HCT116 (cell line): ENCODE results near the gene FHOD3.

Source experiments
- CEBPB ChIP-seq: IDR thresholded peaks from 2 replicates; pipeline ENCODE4 v1.6.1; 2012; ENCODE audit warnings: low read depth
- EGR1 ChIP-seq: IDR thresholded peaks from 2 replicates; pipeline ENCODE4 v1.6.1; 2012; ENCODE audit warnings: low read depth
- EZH2 ChIP-seq: fragments of 200-600 bp; sonication (generic); IDR thresholded peaks from 2 replicates; pipeline ENCODE4 v1.6.1; 2017; ENCODE audit warnings: antibody characterized with exemption, mixed run types
- MAX ChIP-seq: IDR thresholded peaks from 2 replicates; pipeline ENCODE4 v1.6.1; 2012
- POLR2A ChIP-seq: IDR thresholded peaks from 2 replicates; pipeline ENCODE4 v1.7.0; 2011; ENCODE audit warnings: borderline replicate concordance; ENCODE audit not compliant: insufficient read depth, insufficient read length; ENCODE audit errors: extremely low read depth
- POLR2AphosphoS5 ChIP-seq: IDR thresholded peaks from 2 replicates; pipeline ENCODE4 v1.6.1; 2011; ENCODE audit warnings: mild to moderate bottlenecking, low read depth, low read length, moderate library complexity
- RAD21 ChIP-seq: IDR thresholded peaks from 2 replicates; pipeline ENCODE4 v1.6.1; 2012; ENCODE audit warnings: low read depth, mild to moderate bottlenecking
- TCF7L2 ChIP-seq: IDR thresholded peaks from 2 replicates; pipeline ENCODE4 v1.7.0; 2011; ENCODE audit warnings: borderline replicate concordance, inconsistent platforms; ENCODE audit not compliant: insufficient read depth, insufficient read length; ENCODE audit errors: extremely low read depth
- ZNF274 ChIP-seq: fragments of 200-500 bp; sonication (Bioruptor generic); IDR thresholded peaks from 2 replicates; pipeline ENCODE4 v1.6.1; 2014; ENCODE audit warnings: mild to moderate bottlenecking, low read depth, low read length, inconsistent platforms
- TF ChIP-seq, protein P1 (sequence below), 3 experiments: fragments of 200-600 bp in 1 of 3; sonication (generic) in 1 of 3; IDR thresholded peaks in 2 of 3; conservative IDR thresholded peaks in 1 of 3; 2 replicates each; pipeline ENCODE4 v1.5.1; 2012 to 2017; ENCODE audit warnings: low read depth in 2 of 3, low read length in 2 of 3, antibody characterized with exemption in 1 of 3, borderline replicate concordance in 1 of 3, control low read depth in 1 of 3, mild to moderate bottlenecking in 1 of 3, mixed read lengths in 1 of 3, mixed run types in 1 of 3, moderate library complexity in 1 of 3; ENCODE audit not compliant: insufficient read depth in 1 of 3
- TF ChIP-seq, protein P2 (sequence below): IDR thresholded peaks from 2 replicates; pipeline ENCODE4 v1.6.1; 2011; ENCODE audit warnings: mild to moderate bottlenecking, low read length, moderate library complexity; ENCODE audit not compliant: insufficient replicate concordance; ENCODE audit errors: extremely low read depth
- TF ChIP-seq, protein P3 (sequence below): IDR thresholded peaks from 2 replicates; pipeline ENCODE4 v1.6.1; 2012; ENCODE audit warnings: low read depth

DNA sequence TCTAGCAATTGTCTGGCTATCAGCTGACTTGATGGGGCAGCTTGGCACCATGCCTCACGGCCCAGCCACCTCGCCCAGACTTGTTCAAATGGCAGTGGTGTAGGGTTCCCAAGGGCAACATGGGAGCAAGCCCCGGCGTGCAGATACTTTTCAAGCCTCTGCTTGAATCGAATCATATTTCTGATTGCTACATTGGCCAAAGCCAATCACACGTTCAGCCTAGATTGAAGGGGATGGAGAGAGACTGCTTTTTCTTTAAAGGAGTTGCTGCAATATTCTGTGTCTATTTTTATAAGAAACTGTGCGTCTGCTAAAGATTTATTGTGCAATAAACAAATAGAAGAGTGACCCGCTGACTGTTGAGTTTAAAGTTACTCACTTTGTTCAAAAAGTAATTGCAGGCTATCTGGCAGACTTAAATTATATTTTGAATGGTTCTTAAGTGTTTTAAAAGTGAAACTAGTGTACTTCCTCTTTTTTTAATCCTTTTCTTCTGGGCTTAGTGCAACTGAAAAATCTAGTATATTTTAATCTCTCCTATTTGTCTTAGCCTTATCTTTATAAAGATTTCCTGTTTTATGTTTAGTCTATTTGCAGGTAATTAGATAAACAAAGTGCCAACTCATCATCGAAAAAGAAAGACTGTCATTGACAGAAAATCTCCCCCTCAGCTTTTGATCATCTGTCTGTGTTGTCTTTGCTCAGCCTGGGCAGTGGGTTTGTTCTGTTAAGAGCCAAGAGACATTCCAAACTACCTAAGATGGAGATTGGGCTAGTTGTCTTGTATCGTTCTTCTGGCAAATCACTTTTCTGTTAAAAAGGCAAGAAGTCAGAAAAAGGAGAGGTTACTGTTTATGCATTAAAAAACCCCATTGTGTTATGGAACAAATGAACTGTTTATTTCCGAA, 375.2 kb downstream of the FHOD3 start:
- TF ChIP-seq MAX (no peak), RAD21 (no peak), POLR2AphosphoS5 (no peak), POLR2A (no peak), CEBPB (no peak), ZNF274 (no peak), EZH2 (no peak), EGR1 (no peak), TCF7L2 (no peak)
- TF ChIP-seq, protein P1, sequence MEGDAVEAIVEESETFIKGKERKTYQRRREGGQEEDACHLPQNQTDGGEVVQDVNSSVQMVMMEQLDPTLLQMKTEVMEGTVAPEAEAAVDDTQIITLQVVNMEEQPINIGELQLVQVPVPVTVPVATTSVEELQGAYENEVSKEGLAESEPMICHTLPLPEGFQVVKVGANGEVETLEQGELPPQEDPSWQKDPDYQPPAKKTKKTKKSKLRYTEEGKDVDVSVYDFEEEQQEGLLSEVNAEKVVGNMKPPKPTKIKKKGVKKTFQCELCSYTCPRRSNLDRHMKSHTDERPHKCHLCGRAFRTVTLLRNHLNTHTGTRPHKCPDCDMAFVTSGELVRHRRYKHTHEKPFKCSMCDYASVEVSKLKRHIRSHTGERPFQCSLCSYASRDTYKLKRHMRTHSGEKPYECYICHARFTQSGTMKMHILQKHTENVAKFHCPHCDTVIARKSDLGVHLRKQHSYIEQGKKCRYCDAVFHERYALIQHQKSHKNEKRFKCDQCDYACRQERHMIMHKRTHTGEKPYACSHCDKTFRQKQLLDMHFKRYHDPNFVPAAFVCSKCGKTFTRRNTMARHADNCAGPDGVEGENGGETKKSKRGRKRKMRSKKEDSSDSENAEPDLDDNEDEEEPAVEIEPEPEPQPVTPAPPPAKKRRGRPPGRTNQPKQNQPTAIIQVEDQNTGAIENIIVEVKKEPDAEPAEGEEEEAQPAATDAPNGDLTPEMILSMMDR (IDR thresholded peaks at IDR 0.05 in 2 of 3, conservative IDR thresholded peaks at IDR 0.05 in 1 of 3; ENCODE audit: borderline replicate concordance in 1 of 3, insufficient read depth in 1 of 3, low read depth in 2 of 3, low read length in 2 of 3): no peak
- TF ChIP-seq, protein P2, sequence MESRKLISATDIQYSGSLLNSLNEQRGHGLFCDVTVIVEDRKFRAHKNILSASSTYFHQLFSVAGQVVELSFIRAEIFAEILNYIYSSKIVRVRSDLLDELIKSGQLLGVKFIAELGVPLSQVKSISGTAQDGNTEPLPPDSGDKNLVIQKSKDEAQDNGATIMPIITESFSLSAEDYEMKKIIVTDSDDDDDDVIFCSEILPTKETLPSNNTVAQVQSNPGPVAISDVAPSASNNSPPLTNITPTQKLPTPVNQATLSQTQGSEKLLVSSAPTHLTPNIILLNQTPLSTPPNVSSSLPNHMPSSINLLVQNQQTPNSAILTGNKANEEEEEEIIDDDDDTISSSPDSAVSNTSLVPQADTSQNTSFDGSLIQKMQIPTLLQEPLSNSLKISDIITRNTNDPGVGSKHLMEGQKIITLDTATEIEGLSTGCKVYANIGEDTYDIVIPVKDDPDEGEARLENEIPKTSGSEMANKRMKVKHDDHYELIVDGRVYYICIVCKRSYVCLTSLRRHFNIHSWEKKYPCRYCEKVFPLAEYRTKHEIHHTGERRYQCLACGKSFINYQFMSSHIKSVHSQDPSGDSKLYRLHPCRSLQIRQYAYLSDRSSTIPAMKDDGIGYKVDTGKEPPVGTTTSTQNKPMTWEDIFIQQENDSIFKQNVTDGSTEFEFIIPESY: no peak
- TF ChIP-seq, protein P3, sequence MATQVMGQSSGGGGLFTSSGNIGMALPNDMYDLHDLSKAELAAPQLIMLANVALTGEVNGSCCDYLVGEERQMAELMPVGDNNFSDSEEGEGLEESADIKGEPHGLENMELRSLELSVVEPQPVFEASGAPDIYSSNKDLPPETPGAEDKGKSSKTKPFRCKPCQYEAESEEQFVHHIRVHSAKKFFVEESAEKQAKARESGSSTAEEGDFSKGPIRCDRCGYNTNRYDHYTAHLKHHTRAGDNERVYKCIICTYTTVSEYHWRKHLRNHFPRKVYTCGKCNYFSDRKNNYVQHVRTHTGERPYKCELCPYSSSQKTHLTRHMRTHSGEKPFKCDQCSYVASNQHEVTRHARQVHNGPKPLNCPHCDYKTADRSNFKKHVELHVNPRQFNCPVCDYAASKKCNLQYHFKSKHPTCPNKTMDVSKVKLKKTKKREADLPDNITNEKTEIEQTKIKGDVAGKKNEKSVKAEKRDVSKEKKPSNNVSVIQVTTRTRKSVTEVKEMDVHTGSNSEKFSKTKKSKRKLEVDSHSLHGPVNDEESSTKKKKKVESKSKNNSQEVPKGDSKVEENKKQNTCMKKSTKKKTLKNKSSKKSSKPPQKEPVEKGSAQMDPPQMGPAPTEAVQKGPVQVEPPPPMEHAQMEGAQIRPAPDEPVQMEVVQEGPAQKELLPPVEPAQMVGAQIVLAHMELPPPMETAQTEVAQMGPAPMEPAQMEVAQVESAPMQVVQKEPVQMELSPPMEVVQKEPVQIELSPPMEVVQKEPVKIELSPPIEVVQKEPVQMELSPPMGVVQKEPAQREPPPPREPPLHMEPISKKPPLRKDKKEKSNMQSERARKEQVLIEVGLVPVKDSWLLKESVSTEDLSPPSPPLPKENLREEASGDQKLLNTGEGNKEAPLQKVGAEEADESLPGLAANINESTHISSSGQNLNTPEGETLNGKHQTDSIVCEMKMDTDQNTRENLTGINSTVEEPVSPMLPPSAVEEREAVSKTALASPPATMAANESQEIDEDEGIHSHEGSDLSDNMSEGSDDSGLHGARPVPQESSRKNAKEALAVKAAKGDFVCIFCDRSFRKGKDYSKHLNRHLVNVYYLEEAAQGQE: no peak
